GM18868 (cell line): ENCODE data around the gene JAK2.

ENCODE experiments used
- ATAC-seq: cut with Tn5 transposase; IDR thresholded peaks from one replicate; pipeline ENCODE4 v1.9.1; 2021; ENCODE audit warnings: mild to moderate bottlenecking, moderate library complexity; ENCODE audit not compliant: unreplicated experiment

JAK2 gene

GRCh38 chr9:5122516-5122915 lies 137.4 kb downstream of the JAK2 start:
- no peak for ATAC-seq

DNA sequence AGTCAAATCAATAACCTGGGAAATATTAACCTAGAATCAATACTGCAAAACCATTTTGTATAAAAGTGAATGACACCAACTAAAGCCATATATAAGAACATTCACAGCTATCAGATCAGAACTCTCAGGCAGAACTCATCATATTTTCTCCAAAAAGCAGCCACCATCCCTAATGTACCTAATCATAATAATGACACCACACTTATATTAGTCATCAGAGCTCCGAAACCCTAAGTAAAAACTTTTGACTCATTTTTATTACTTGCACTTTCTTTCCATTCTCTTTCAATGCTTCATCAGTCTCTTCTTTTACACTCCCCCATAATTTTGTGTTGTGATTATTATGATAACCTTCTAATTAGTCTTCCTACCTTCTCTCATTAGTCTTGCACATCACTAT lies 155.1 kb downstream of the JAK2 start:
- ATAC-seq = no peak

- ATAC-seq = no peak
These were observed 159.1 kb downstream of the JAK2 start for GRCh38 chr9:5144217-5144616.

DNA sequence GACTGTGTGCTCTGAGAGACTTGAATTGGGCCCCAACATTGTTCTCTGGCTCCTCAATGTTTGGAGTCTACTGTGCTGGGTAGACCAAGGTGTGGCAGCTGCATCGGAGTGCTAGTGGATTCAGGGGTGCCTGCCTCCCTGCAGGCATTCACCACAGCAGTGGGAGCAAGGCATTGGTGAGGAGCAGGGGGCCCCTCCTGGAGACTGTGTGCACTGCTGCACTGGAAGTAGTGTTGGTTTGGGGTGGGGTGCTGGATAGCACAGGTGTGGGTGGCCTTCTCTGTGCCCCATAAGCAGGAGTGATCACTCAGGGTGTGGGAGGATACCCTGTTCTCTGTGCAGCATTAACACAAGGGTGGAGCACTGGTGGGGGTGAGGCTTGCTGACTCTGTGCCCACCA lies 161.2 kb downstream of the JAK2 start:
- ATAC-seq = no peak
